ENCODE data around the gene GLRB.

DNA sequence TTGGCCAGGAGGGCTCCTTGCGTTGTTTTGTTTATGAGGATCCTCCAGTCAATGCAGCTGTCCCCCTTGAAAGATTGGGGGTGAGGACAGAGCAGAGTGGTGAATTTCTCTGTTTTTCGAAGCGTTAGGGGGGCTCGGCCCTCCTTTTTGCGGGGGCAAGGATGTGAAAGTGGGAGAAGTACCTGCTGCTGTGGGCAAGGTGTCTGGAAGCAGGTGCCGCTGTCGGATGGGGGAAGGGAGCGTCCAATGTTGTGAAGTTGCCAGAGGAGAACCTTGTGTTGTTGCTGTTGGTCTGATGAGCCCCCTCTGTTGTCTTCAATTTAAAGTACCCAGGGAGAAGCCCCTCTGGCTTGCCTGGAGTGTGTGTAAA, 613 bp downstream of the GLRB start:
- TF ChIP-seq POLR2A (IDR thresholded peaks at IDR 0.05; ENCODE audit: low read depth, low read length) (no peak), POLR2AphosphoS5 (IDR thresholded peaks at IDR 0.05; ENCODE audit: low read depth, low read length) (no peak)

Data from GM12892 (cell line).